Measurements from ENCODE around the gene MLN.

Gene MLN

DNA sequence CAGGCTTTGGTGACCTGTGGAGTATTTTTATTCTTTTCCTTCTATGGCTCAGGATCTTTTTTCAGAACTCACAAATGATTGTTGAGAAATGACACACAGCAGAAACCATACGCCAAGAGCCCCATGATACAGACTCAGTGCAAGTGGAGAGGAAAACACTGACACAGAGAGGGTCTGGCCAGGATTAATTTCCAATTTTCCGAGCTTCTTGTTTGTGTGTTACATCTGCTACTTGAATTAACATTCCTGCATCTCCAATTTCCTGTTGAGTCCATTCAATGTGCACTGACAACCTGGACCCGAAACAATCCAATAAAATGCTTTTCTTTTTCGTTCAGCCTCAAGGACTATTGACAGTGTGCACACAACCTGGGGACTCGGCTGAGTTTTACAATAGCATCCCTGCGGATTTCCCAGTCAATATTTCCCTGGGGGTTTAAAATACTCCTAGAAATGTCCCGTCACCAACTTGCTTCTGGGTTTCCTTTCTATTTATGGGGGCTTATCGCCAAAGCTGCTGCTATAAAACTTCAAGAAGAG is 4.9 kb upstream of the MLN start:
- CTCF ChIA-PET: interaction anchor here (1.5 kb wide), 1 partner anchor 29 kb away, joined by 3 read pairs; no protein-coding TSS in a partner anchor
- Histone ChIP-seq H3K4me3 (ENCODE audit: control insufficient read depth in 1 of 7, extremely low read depth in 1 of 7, insufficient read depth in 4 of 7, low read depth in 2 of 7, low read length in 6 of 7) (no peak overlapping the region), H3K27me3 (replicated peaks in 2 of 5; ENCODE audit: control insufficient read depth in 4 of 5, insufficient read depth in 5 of 5, low read length in 4 of 5) (peaks cover 2 to 52% (median 23%) of the 10 kb centered on the region in 5 experiments), H3K27ac (ENCODE audit: insufficient read depth in 1 of 2, low read depth in 1 of 2, low read length in 2 of 2, poor library complexity in 1 of 2, severe bottlenecking in 2 of 2) (no peak overlapping the region), H3K4me1 (ENCODE audit: control extremely low read depth in 1 of 4, control insufficient read depth in 4 of 4, insufficient read depth in 4 of 4, low read length in 3 of 4) (peaks cover 0 to 16% (median 8%) of the 10 kb centered on the region in 4 experiments), H3K9me3 (ENCODE audit: control extremely low read depth in 1 of 5, control insufficient read depth in 4 of 5, insufficient read depth in 2 of 5, low read depth in 1 of 5, low read length in 4 of 5) (no peaks in the 10 kb centered on the region), H3K36me3 (ENCODE audit: control insufficient read depth in 4 of 4, insufficient read depth in 4 of 4, low read length in 3 of 4) (no peaks in the 10 kb centered on the region)
- POLR2A ChIA-PET: no interaction called here
- no peak for DNase-seq
- 67% methylated on average over 8 of the region's 8 CpGs for WGBS (ENCODE audit: insufficient coverage)

DNA sequence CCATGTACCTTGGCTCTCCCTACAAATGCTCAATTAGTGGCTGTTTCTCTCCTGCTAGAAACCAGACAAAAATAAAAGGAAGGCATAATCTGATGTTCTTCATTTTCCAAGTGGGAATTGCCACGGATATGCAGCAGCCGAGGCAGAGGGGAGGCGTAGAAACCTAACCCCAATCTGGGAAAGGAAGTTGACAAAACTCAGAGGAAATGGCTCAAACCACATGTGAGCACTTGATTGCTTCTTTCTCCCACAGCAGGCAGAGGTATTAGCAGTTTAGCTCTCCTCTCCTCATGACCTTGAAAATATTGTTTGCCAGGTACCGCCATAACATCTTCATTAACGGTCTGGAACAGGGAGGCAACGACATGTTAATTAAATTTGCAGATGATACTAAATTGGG is 3.8 kb upstream of the MLN start:
- 0% methylated on average over 3 of the region's 6 CpGs for WGBS (ENCODE audit: insufficient coverage)
- Histone ChIP-seq H3K36me3 (ENCODE audit: control insufficient read depth in 4 of 4, insufficient read depth in 4 of 4, low read length in 3 of 4) (no peaks in the 10 kb centered on the region), H3K9me3 (ENCODE audit: control extremely low read depth in 1 of 5, control insufficient read depth in 4 of 5, insufficient read depth in 2 of 5, low read depth in 1 of 5, low read length in 4 of 5) (no peaks in the 10 kb centered on the region), H3K4me3 (ENCODE audit: control insufficient read depth in 1 of 7, extremely low read depth in 1 of 7, insufficient read depth in 4 of 7, low read depth in 2 of 7, low read length in 6 of 7) (no peak overlapping the region), H3K27ac (ENCODE audit: insufficient read depth in 1 of 2, low read depth in 1 of 2, low read length in 2 of 2, poor library complexity in 1 of 2, severe bottlenecking in 2 of 2) (no peak overlapping the region), H3K4me1 (ENCODE audit: control extremely low read depth in 1 of 4, control insufficient read depth in 4 of 4, insufficient read depth in 4 of 4, low read length in 3 of 4) (peaks cover 0 to 16% (median 8%) of the 10 kb centered on the region in 4 experiments), H3K27me3 (replicated peaks in 2 of 5; ENCODE audit: control insufficient read depth in 4 of 5, insufficient read depth in 5 of 5, low read length in 4 of 5) (peaks cover 2 to 47% (median 23%) of the 10 kb centered on the region in 5 experiments)
- CTCF ChIA-PET: interaction anchor here (0.8 to 1.7 kb wide), 2 partner anchors 8 to 9 kb away, joined by 3 to 6 read pairs; no protein-coding TSS in a partner anchor
- no peak for DNase-seq
- POLR2A ChIA-PET: no interaction called here

DNA sequence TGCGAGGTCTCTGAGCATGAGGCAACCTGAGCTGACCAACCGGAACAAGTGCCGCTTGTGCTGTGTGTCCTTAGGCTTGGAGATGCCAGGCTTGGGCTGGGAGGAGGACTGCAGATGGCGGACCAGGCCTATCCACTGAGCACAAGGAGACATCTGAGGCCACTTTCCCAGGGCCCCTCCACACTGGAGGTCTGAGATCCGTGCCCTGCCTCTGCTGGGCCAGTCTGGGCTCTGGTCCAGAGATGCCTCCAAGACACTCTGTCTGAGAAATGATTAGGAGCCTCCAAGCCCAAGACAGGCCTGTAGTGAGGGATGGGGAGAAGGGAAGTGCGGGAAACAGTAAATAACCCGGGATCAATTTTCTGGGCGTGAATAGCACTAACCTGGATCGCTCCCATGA is 3.0 kb upstream of the MLN start:
- Histone ChIP-seq H3K27ac (ENCODE audit: insufficient read depth in 1 of 2, low read depth in 1 of 2, low read length in 2 of 2, poor library complexity in 1 of 2, severe bottlenecking in 2 of 2) (no peak overlapping the region), H3K4me1 (ENCODE audit: control extremely low read depth in 1 of 4, control insufficient read depth in 4 of 4, insufficient read depth in 4 of 4, low read length in 3 of 4) (peaks cover 0 to 16% (median 8%) of the 10 kb centered on the region in 4 experiments), H3K36me3 (ENCODE audit: control insufficient read depth in 4 of 4, insufficient read depth in 4 of 4, low read length in 3 of 4) (no peaks in the 10 kb centered on the region), H3K9me3 (ENCODE audit: control extremely low read depth in 1 of 5, control insufficient read depth in 4 of 5, insufficient read depth in 2 of 5, low read depth in 1 of 5, low read length in 4 of 5) (no peaks in the 10 kb centered on the region), H3K27me3 (replicated peaks in 2 of 5; ENCODE audit: control insufficient read depth in 4 of 5, insufficient read depth in 5 of 5, low read length in 4 of 5) (peaks cover 2 to 40% (median 19%) of the 10 kb centered on the region in 5 experiments), H3K4me3 (ENCODE audit: control insufficient read depth in 1 of 7, extremely low read depth in 1 of 7, insufficient read depth in 4 of 7, low read depth in 2 of 7, low read length in 6 of 7) (no peak overlapping the region)
- WGBS (ENCODE audit: insufficient coverage): 91% methylated on average over 8 of the region's 9 CpGs
- CTCF ChIA-PET: interaction anchor here (0.8 to 1.7 kb wide), 2 partner anchors 8 to 10 kb away, joined by 3 to 6 read pairs; no protein-coding TSS in a partner anchor
- no peak for DNase-seq
- POLR2A ChIA-PET: no interaction called here

DNA sequence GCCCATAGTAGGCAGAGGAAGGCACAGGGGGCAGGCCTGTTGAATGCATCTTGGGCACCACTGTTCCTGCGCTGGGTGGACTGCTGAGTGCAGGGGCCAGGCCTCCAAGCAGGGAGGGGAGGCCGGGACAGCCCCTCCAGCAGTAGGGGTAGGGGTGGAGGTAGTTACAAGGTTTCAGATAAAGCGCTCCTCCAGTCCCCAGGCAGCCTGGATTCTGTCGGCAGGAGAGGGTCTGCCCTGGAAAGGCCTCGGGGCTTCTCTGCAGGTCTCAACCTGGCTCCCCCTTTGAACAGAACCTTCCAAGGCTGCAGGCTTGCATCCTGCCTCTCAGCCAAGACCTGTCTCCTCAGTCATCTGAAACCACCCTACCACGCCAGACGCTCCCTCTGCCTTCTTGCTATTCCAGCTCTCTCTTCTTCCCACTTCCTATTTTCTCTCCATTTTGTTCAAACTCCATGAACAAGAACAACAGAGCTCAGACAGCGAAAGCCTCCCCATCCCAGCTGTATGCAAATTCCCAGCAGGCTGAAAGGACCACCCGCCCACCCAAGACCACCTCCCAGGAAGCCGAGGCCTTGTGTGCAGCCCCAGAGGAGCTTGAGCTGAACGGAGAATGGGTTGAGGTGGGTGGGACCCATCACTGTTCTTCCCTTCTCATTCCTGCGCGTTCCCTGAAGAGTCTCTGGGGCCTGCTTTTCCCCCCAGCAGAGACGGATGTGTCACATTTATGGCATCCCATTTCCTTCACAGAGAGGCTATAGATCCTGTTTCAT is 1.4 kb downstream of the MLN start:
- CTCF ChIA-PET: interaction anchor here (0.7 kb wide), 1 partner anchor 36 kb away, joined by 4 read pairs; no protein-coding TSS in a partner anchor
- no peak for DNase-seq
- Histone ChIP-seq H3K9me3 (ENCODE audit: control extremely low read depth in 1 of 5, control insufficient read depth in 4 of 5, insufficient read depth in 2 of 5, low read depth in 1 of 5, low read length in 4 of 5) (no peaks in the 10 kb centered on the region), H3K4me1 (ENCODE audit: control extremely low read depth in 1 of 4, control insufficient read depth in 4 of 4, insufficient read depth in 4 of 4, low read length in 3 of 4) (peaks cover 0 to 5% (median under 1%) of the 10 kb centered on the region in 4 experiments), H3K4me3 (ENCODE audit: control insufficient read depth in 1 of 7, extremely low read depth in 1 of 7, insufficient read depth in 4 of 7, low read depth in 2 of 7, low read length in 6 of 7) (no peak overlapping the region), H3K36me3 (ENCODE audit: control insufficient read depth in 4 of 4, insufficient read depth in 4 of 4, low read length in 3 of 4) (no peaks in the 10 kb centered on the region), H3K27ac (ENCODE audit: insufficient read depth in 1 of 2, low read depth in 1 of 2, low read length in 2 of 2, poor library complexity in 1 of 2, severe bottlenecking in 2 of 2) (no peak overlapping the region), H3K27me3 (replicated peaks in 2 of 5; ENCODE audit: control insufficient read depth in 4 of 5, insufficient read depth in 5 of 5, low read length in 4 of 5) (peaks cover 0 to 16% (median 9%) of the 10 kb centered on the region in 5 experiments)
- WGBS (ENCODE audit: insufficient coverage): 85% methylated on average over 11 of the region's 14 CpGs
- POLR2A ChIA-PET: no interaction called here

DNA sequence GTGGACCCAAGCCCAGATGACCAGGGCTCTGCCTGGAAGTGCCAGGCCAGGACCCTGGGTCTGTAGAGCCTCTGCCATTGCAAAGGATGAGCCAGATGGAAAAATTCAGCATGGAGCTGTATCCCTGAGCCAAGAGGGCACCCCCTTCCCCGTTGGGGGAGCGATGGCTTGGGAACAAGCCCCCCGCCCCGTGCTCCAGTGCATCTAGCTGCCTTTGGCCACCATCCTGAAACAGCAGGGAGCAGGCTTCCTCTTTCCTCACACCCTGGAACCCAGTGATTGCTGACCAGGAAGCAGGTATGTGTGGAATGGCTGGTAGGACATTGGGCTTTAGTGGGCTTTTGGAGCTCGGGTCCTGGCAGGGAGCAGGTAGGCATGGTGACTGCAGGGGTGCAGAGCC is 2.2 kb downstream of the MLN start:
- ChIA-PET CTCF (interaction anchor here (0.8 to 1.1 kb wide), 3 partner anchors 11 to 40 kb away, joined by 3 read pairs; no protein-coding TSS in a partner anchor), POLR2A (no interaction called here)
- Histone ChIP-seq H3K27ac (ENCODE audit: insufficient read depth in 1 of 2, low read depth in 1 of 2, low read length in 2 of 2, poor library complexity in 1 of 2, severe bottlenecking in 2 of 2) (no peak overlapping the region), H3K27me3 (replicated peaks in 2 of 5; ENCODE audit: control insufficient read depth in 4 of 5, insufficient read depth in 5 of 5, low read length in 4 of 5) (peaks cover 0 to 8% (median 5%) of the 10 kb centered on the region in 5 experiments), H3K36me3 (ENCODE audit: control insufficient read depth in 4 of 4, insufficient read depth in 4 of 4, low read length in 3 of 4) (no peaks in the 10 kb centered on the region), H3K4me1 (ENCODE audit: control extremely low read depth in 1 of 4, control insufficient read depth in 4 of 4, insufficient read depth in 4 of 4, low read length in 3 of 4) (peaks cover 0 to 2% (median 0%) of the 10 kb centered on the region in 4 experiments), H3K9me3 (ENCODE audit: control extremely low read depth in 1 of 5, control insufficient read depth in 4 of 5, insufficient read depth in 2 of 5, low read depth in 1 of 5, low read length in 4 of 5) (no peaks in the 10 kb centered on the region), H3K4me3 (ENCODE audit: control insufficient read depth in 1 of 7, extremely low read depth in 1 of 7, insufficient read depth in 4 of 7, low read depth in 2 of 7, low read length in 6 of 7) (no peak overlapping the region)
- DNase-seq: no peak
- WGBS (ENCODE audit: insufficient coverage): 93% methylated on average over 5 of the region's 5 CpGs

DNA sequence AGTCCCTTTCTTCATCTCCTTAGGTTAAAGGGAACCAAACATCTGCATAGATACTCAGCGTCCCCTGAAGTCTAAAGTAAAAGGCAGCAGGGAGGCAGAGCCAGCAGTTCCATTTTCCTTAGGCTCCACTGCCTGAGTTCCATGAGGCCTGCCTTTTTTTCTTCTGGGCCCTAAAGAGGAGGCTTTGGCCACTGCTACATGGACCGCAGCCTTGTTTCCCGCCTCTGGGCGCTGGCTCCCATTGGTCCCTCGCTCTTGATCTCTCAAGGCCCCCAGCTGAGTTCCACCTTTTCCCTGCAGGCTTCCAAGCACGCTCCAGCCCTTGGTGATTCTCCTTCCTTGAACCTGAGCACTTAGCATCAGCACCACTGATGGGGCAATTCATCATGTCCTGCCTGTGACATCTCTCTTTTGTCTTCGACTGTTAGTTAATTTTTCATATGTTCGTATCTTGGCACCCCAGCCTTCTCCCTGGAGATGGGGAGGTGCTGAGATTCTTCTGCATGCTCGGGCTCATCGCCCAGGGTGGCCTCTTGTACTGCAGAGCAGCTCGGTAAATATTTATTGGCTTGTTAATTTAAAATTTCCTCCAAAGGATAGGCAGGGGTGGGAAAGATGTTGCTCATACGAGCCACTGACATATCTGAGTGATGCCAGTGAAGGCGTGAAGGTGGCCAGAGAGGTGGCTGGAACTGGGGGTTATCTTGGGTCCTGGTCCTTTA is 3.4 kb downstream of the MLN start:
- H3K36me3 ChIP-seq (ENCODE audit: control insufficient read depth in 4 of 4, insufficient read depth in 4 of 4, low read length in 3 of 4): no peaks in the 10 kb centered on the region
- WGBS (ENCODE audit: insufficient coverage): 98% methylated on average over 12 of the region's 13 CpGs
- ChIA-PET CTCF (interaction anchor here (0.8 to 1.1 kb wide), 3 partner anchors 12 to 39 kb away, joined by 3 read pairs; no protein-coding TSS in a partner anchor), POLR2A (no interaction called here)
- no peak overlapping the region for H3K4me3 ChIP-seq (ENCODE audit: control insufficient read depth in 1 of 7, extremely low read depth in 1 of 7, insufficient read depth in 4 of 7, low read depth in 2 of 7, low read length in 6 of 7)
- no peaks in the 10 kb centered on the region for H3K9me3 ChIP-seq (ENCODE audit: control extremely low read depth in 1 of 5, control insufficient read depth in 4 of 5, insufficient read depth in 2 of 5, low read depth in 1 of 5, low read length in 4 of 5)
- H3K27ac ChIP-seq (ENCODE audit: insufficient read depth in 1 of 2, low read depth in 1 of 2, low read length in 2 of 2, poor library complexity in 1 of 2, severe bottlenecking in 2 of 2): no peak overlapping the region
- H3K27me3 ChIP-seq (replicated peaks in 2 of 5; ENCODE audit: control insufficient read depth in 4 of 5, insufficient read depth in 5 of 5, low read length in 4 of 5): peaks cover 0 to 7% (median 4%) of the 10 kb centered on the region in 5 experiments
- H3K4me1 ChIP-seq (ENCODE audit: control extremely low read depth in 1 of 4, control insufficient read depth in 4 of 4, insufficient read depth in 4 of 4, low read length in 3 of 4): peaks cover 0 to 2% (median 0%) of the 10 kb centered on the region in 4 experiments
- DNase-seq: no peak
